Measurements from ENCODE around the gene NAALADL2.
"Not testable (repeated sequence)": the region's sequence is repeated elsewhere in the genome, so short reads cannot be mapped to it uniquely, and the experiment has no call there.

The NAALADL2 gene

DNA sequence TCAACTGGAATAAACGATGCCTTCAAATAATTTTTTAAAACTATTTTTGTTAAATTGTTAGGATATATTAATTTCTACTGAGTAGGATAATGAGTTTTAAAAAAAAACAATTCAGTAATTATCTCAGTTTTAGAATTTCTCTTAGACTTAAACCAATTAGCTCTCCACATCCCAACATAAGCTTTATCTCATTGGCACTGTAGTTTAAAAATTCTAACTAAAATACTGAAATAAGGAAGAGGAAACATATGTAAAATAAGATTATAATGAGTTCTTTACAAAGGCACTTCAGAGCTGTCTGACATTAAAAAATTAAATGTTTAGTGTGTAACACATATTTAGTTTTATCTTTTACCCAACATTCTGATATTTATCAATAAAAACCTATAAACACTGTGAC, 558.3 kb downstream of the NAALADL2 start:
- H3K9me3 Mint-ChIP-seq (ENCODE audit: low read depth): no peaks in the 10 kb centered on the region
- no peak overlapping the region for H3K4me3 Mint-ChIP-seq
- no peak overlapping the region for H3K27ac Mint-ChIP-seq
- H3K27me3 Mint-ChIP-seq: no peaks in the 10 kb centered on the region
- no peaks in the 10 kb centered on the region for H3K4me1 Mint-ChIP-seq (ENCODE audit: low read depth)
- no peaks in the 10 kb centered on the region for H3K36me3 Mint-ChIP-seq

DNA sequence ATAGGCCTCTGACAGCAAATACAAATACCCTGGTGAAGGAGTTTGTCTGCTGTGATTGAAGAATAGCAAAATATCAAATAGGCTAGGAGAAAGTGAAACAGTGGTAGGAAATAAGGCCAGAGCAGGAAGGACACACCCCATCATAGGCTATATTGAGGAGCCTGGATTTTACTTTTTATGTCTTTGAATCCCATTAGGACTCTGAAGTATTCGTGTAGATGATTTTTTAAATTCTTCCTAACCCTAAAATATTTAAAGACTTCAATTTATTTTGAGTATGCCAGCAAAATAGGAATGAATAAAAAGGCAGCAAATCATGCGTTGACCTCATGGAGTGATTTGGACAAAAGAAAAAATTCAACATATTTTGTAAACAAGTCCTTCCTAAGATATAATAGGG, 562.8 kb downstream of the NAALADL2 start:
- no peak overlapping the region for H3K4me3 Mint-ChIP-seq
- no peaks in the 10 kb centered on the region for H3K27me3 Mint-ChIP-seq
- H3K9me3 Mint-ChIP-seq (ENCODE audit: low read depth): no peaks in the 10 kb centered on the region
- no peaks in the 10 kb centered on the region for H3K4me1 Mint-ChIP-seq (ENCODE audit: low read depth)
- no peak overlapping the region for H3K27ac Mint-ChIP-seq
- no peaks in the 10 kb centered on the region for H3K36me3 Mint-ChIP-seq

DNA sequence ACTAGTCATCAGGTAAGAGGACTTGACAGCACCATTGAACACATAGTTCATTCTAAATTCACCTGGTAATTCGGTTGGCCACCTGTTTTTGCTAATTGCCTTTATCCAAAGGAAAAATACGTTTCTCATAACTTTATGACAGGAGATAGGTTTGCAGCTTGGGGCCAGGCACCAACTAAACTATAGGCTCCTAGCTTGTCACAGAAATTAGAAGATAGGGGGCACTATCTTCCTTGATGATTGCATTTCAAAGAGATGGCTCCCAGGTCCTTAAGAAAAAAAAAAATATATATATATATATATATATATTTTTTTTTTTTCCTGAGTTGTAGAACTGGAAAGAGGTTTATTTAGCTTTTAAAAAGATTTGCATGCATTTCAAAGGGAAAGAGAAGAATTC, 563.6 kb downstream of the NAALADL2 start:
- Mint-ChIP-seq H3K27ac (no peak overlapping the region), H3K4me1 (ENCODE audit: low read depth) (no peaks in the 10 kb centered on the region), H3K4me3 (no peak overlapping the region), H3K9me3 (ENCODE audit: low read depth) (no peaks in the 10 kb centered on the region), H3K27me3 (no peaks in the 10 kb centered on the region), H3K36me3 (no peaks in the 10 kb centered on the region)

DNA sequence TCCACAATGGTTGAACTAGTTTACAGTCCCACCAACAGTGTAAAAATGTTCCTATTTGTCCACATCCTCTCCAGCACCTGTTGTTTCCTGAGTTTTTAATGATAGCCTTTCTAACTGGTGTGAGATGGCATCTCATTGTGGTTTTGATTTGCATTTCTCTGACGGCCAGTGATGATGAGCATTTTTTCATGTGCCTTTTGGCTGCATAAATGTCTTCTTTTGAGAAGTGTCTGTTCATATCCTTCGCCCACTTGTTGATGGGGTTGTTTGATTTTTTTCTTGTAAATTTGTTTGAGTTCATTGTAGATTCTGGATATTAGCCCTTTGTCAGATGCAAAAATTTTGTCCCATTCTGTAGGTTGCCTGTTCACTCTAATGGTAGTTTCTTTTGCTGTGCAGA, 564.7 kb downstream of the NAALADL2 start:
- not testable (repeated sequence) for H3K4me1 Mint-ChIP-seq (ENCODE audit: low read depth); H3K27me3 Mint-ChIP-seq; H3K4me3 Mint-ChIP-seq; H3K9me3 Mint-ChIP-seq (ENCODE audit: low read depth); H3K27ac Mint-ChIP-seq; H3K36me3 Mint-ChIP-seq

DNA sequence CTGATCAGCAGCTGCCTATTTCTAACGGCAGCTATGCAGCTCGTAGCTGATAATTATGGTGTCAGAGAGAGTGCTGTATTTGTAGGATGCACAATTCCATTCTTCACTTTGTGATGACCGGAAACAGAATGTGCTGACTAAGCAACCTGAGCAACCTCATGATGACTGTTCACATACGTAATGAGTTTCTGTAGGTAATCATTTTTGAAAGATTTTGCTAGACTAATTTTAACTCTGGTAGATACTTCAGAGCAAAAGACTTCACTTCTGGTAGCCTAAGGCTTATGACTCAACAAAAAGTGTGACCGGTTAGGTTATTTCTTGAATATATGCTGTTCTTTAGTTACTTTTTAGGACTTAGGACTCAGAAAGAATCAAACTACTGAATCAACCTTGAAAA, 567.7 kb downstream of the NAALADL2 start:
- Mint-ChIP-seq H3K9me3 (ENCODE audit: low read depth) (no peaks in the 10 kb centered on the region), H3K27me3 (no peaks in the 10 kb centered on the region), H3K4me1 (ENCODE audit: low read depth) (no peaks in the 10 kb centered on the region), H3K4me3 (no peak overlapping the region), H3K36me3 (no peaks in the 10 kb centered on the region), H3K27ac (no peak overlapping the region)

DNA sequence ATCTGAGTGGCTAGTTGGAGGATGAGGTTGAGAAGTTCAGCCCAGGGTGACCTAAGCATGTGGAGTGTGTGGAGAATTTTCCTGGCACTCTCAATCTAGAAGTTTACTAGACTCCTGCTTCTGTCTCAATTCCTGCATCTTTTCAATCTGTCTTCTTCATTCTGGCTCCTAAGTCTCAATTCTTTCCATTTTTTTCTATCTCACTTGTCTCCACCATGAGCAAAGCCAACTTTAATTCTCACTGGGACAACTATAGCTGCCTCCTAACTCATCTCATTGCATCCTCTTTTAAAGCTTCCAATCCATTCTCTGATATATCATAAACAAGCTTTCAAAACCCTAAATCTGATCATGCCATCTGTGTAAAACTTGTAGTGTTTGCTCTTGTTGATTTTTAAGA, 569.3 kb downstream of the NAALADL2 start:
- H3K27me3 Mint-ChIP-seq: no peaks in the 10 kb centered on the region
- H3K9me3 Mint-ChIP-seq (ENCODE audit: low read depth): no peaks in the 10 kb centered on the region
- no peaks in the 10 kb centered on the region for H3K36me3 Mint-ChIP-seq
- no peak overlapping the region for H3K4me3 Mint-ChIP-seq
- H3K4me1 Mint-ChIP-seq (ENCODE audit: low read depth): no peaks in the 10 kb centered on the region
- no peak overlapping the region for H3K27ac Mint-ChIP-seq

DNA sequence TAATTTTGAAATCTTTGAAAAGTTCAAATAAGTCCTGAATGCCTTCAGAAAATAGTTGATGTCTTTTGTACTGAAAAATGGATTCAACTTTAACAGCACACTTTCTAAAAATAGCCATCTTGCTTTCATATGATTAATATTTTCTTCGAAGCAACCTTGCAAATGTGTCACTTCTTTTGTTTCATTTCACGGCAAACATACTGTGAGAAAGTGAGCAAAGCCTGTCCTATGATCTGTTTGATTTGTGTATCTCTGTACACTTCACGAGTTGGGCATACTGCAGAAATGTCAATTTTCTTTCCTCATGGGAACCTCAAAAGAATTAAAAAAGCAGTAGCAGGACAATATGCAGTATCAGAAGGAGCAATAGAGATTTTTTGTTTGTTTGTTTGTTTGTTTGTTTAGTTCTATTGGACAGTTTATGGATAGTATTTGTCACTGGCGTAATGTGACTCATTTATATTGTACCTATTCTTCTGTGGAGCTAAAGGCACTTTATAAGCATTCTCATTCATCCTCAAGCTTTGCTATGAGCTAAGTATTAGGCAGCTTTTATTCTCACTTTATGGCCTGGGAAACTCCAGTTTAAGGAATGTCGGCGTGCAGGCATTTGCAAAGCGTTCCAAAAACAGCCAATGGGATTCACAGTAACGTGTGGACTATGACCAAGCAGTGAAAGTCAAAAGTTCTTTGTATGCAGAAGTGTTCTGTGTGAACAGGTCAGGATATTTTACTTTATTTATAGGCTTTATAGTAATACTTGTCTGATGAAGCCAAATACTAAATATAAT, 572.0 kb downstream of the NAALADL2 start:
- no peaks in the 10 kb centered on the region for H3K9me3 Mint-ChIP-seq (ENCODE audit: low read depth)
- no peaks in the 10 kb centered on the region for H3K36me3 Mint-ChIP-seq
- H3K4me3 Mint-ChIP-seq: no peak overlapping the region
- H3K4me1 Mint-ChIP-seq (ENCODE audit: low read depth): no peaks in the 10 kb centered on the region
- H3K27ac Mint-ChIP-seq: no peak overlapping the region
- H3K27me3 Mint-ChIP-seq: no peaks in the 10 kb centered on the region

DNA sequence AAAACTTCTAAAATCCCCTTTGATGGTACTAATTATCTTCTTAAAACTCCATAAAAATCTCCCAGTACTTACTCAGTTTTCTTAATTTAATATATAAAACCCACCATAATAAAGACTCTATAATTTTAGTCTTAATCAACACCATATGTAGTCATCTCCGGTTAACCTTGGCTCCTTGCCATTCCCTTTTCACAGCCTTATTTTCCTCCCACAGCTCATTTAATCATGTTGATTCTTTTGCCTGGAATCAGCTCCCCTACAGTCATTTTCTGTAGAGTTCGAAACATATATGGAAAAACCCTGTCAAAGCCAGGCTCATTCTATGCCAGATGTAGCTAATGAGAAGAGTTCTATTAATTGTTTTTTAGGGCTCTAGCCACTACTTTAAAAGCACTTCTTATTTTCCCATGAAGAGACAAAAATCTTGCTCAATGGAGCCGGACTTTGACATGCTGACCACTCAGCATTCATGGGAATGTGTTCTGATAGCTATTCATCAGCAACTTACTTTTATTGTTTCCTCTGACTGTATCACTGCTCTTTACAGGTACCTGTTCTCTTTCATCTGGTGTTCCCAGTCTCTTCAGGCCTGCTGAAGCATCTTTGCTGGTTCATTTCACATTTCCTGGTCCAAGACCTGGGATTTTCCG, 573.4 kb downstream of the NAALADL2 start:
- Mint-ChIP-seq H3K4me1 (ENCODE audit: low read depth) (no peaks in the 10 kb centered on the region), H3K27ac (no peak overlapping the region), H3K9me3 (ENCODE audit: low read depth) (no peaks in the 10 kb centered on the region), H3K27me3 (no peaks in the 10 kb centered on the region), H3K36me3 (no peaks in the 10 kb centered on the region), H3K4me3 (no peak overlapping the region)

DNA sequence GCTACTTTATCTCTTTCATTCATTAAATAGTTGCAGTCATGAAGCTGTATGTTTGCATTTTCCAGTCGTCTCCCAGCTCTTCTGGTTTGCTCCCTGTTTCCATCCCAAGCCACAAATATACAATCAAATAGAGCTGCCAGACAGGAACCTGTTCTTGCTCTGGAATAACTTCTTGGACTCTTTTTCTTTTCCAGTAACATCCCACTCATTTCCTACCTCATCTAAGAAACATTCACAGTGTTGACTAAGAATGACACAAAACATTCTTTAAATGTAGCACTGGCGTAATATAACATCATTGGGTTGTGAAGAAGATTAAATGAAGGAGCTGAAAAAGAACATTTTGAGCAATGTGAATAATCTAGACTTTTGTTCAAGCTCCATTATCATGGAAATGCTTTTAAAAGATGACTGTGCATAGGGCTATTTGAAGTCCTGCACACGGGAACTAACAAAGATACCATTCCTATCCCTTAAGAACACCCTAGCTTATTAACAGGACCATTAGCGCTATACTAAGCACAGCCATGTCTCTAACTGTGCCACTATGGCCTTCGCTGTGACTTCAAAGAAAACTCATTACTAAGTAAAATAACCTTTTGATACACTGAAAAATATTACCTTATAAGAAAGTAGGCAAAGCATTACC, 574.0 kb downstream of the NAALADL2 start:
- no peak overlapping the region for H3K4me3 Mint-ChIP-seq
- H3K9me3 Mint-ChIP-seq (ENCODE audit: low read depth): no peaks in the 10 kb centered on the region
- H3K4me1 Mint-ChIP-seq (ENCODE audit: low read depth): no peaks in the 10 kb centered on the region
- H3K27me3 Mint-ChIP-seq: no peaks in the 10 kb centered on the region
- H3K36me3 Mint-ChIP-seq: no peaks in the 10 kb centered on the region
- H3K27ac Mint-ChIP-seq: no peak overlapping the region

DNA sequence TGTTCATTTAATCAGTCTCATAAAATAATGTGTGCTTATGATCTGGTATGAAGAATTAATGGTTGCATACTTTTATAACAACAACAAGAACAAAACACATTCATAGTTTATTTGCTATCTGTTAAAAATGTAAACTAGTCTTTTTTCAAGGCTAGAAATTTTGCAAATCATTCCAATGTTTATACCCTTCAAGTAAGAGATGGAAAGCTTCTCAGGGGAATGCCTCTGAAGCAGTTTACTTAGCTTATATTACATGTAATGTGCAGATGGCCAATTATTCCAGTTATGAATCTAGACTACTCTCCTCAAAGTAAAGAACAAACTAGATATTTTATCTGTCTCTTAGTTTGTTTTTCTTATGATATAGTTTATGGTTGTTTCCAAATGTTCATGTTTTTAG, 575.4 kb downstream of the NAALADL2 start:
- H3K36me3 Mint-ChIP-seq: no peaks in the 10 kb centered on the region
- no peak overlapping the region for H3K4me3 Mint-ChIP-seq
- H3K27ac Mint-ChIP-seq: no peak overlapping the region
- H3K4me1 Mint-ChIP-seq (ENCODE audit: low read depth): no peaks in the 10 kb centered on the region
- H3K27me3 Mint-ChIP-seq: no peaks in the 10 kb centered on the region
- H3K9me3 Mint-ChIP-seq (ENCODE audit: low read depth): no peaks in the 10 kb centered on the region

DNA sequence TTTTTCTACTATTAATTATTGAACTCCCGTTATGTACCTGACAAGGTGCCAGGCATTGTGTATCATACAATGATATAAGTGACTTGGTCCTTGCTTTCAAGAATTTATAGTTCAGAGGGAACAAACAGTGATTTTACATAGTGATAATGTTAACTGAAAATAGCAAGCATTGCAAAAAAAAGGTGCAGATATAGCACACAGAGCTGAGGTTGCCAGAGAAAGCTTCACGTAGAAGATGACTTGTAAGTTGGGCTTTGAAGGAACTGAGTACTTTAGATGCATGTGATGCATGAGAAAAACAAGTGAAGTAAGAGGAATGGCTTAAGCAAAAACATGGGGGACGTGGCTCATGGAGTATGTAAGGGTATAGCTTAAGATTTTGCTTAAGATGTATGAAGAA, 584.5 kb downstream of the NAALADL2 start:
- no peaks in the 10 kb centered on the region for H3K27me3 Mint-ChIP-seq

DNA sequence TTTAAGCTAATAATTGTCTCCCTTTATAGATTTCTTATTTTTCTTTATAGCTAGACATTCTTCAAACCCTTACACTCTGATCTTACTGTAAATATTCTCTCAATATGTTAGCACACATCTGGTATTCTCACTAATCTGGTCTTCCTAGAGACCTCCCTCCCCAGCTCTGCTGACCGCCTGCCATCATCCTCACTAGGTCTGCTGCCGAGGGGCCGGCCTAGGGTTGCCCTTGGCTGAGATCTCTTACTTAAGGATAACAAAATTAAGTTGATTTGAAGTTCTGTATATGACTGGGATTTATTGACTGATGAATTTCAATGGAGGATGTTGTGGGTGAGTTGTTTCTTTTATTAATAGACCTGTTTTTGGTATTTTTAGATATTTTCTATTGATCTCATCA, 586.6 kb downstream of the NAALADL2 start:
- no peaks in the 10 kb centered on the region for H3K4me1 Mint-ChIP-seq (ENCODE audit: low read depth)
- no peaks in the 10 kb centered on the region for H3K36me3 Mint-ChIP-seq
- H3K27me3 Mint-ChIP-seq: no peaks in the 10 kb centered on the region
- no peak overlapping the region for H3K27ac Mint-ChIP-seq
- H3K9me3 Mint-ChIP-seq (ENCODE audit: low read depth): no peaks in the 10 kb centered on the region
- H3K4me3 Mint-ChIP-seq: no peak overlapping the region

More for the DNA sequence above, 584.5 kb downstream of the NAALADL2 start:
- no peaks in the 10 kb centered on the region for H3K4me1 Mint-ChIP-seq (ENCODE audit: low read depth)
- H3K27ac Mint-ChIP-seq: no peak overlapping the region
- H3K36me3 Mint-ChIP-seq: no peaks in the 10 kb centered on the region
- no peak overlapping the region for H3K4me3 Mint-ChIP-seq
- H3K9me3 Mint-ChIP-seq (ENCODE audit: low read depth): no peaks in the 10 kb centered on the region

DNA sequence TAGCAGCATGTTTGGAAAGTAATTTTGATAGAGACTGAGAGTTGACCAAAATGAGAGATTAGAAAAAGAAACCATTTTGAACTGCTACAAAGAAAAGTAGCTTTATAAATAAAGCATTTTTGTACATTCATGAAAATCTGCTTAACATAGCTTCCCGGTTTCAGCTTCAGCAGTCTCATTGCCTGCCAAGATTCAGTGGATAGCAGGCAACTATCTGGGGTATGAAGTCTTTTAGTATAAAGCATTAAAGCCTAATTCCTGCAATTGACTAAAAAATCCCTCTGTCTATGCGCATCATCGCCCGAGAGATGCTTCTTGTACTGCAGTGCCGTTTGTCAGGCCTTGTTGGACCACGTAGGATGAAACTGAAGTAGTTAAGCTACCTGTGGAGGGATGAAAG, 588.4 kb downstream of the NAALADL2 start:
- no peaks in the 10 kb centered on the region for H3K4me1 Mint-ChIP-seq (ENCODE audit: low read depth)
- H3K36me3 Mint-ChIP-seq: no peaks in the 10 kb centered on the region
- no peaks in the 10 kb centered on the region for H3K9me3 Mint-ChIP-seq (ENCODE audit: low read depth)
- no peak overlapping the region for H3K4me3 Mint-ChIP-seq
- H3K27me3 Mint-ChIP-seq: no peaks in the 10 kb centered on the region
- H3K27ac Mint-ChIP-seq: no peak overlapping the region

DNA sequence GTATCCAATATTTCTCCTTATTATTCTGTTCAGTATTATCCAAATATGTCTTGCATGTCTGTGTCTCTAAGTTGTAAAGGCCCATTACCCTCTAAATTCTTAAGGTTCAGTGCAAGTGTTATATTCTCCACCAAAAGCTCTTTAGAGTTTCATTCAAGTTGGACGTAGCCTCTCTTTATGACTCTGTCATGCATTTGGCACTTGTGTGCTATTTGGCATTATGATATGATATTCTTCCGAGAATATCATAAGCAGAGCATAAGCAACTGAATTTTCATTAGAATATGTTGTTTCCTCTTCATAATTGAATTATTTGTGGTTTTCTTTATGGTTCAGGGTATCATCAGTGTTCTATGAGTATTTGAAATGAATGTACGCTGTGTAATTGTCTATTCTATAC, 594.2 kb downstream of the NAALADL2 start:
- Mint-ChIP-seq H3K9me3 (ENCODE audit: low read depth) (no peaks in the 10 kb centered on the region), H3K4me1 (ENCODE audit: low read depth) (no peaks in the 10 kb centered on the region)

DNA sequence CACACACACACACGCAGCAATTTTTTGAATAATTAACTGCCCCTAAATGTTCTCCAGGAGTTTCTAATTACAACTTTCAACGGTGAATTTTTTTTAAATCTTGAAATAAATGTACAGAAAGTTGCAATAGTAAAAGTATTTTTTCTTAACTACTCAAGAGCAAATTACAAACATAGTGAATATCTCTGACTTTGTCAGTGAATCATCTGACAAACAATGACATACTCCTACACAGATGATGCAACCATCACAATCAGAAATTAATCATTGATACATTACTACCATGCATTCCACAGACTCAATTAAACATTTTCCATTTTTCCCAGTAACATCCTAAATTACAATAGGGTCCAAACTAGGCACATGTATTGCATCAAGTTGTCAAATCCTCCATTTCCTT, 597.3 kb downstream of the NAALADL2 start:
- Mint-ChIP-seq H3K27me3 (no peaks in the 10 kb centered on the region), H3K9me3 (ENCODE audit: low read depth) (peaks cover 8% of the 10 kb centered on the region), H3K36me3 (no peaks in the 10 kb centered on the region), H3K4me3 (no peak overlapping the region), H3K4me1 (ENCODE audit: low read depth) (no peaks in the 10 kb centered on the region), H3K27ac (no peak overlapping the region)

More for the DNA sequence above, 594.2 kb downstream of the NAALADL2 start:
- H3K27me3 Mint-ChIP-seq: no peaks in the 10 kb centered on the region
- H3K4me3 Mint-ChIP-seq: no peak overlapping the region
- no peaks in the 10 kb centered on the region for H3K36me3 Mint-ChIP-seq
- no peak overlapping the region for H3K27ac Mint-ChIP-seq
